Activated T-cell treated with anti-CD3 and anti-CD28 coated beads, Interleukin-2, amount 50 U/mL, for 4 hours (primary cell): ENCODE results near the gene CDC27. TPM values are rescaled to one million over a fixed set of nuclear protein-coding genes. Genes with fewer than 3 reads are reported as not detected.

Experiments
- ATAC-seq, 2 donors: fragments of 200-7000 bp; cut with Tn5 transposase; one replicate each; pipeline ENCODE4 v1.10.0; 2021
- DNase-seq: peaks from one replicate; pipeline ENCODE4 v3.0.0-alpha.2; 2020
- H3K27me3 Mint-ChIP-seq: one replicate; pipeline ENCODE4 v1.8.0; 2021; ENCODE audit warnings: low read depth, mixed read lengths
- H3K36me3 Mint-ChIP-seq: one replicate; pipeline ENCODE4 v1.8.0; 2022; ENCODE audit warnings: mixed read lengths; ENCODE audit not compliant: insufficient read depth
- H3K4me1 Mint-ChIP-seq: one replicate; pipeline ENCODE4 v1.8.0; 2021; ENCODE audit warnings: low read depth, mixed read lengths
- H3K4me3 Mint-ChIP-seq: one replicate; pipeline ENCODE4 v1.8.0; 2021; ENCODE audit warnings: mild to moderate bottlenecking, moderate library complexity, mixed read lengths
- H3K9me3 Mint-ChIP-seq: one replicate; pipeline ENCODE4 v1.8.0; 2021; ENCODE audit warnings: mixed read lengths
- total RNA-seq, 3 donors: library from RNA; stranded (reverse); gene quantifications; one replicate each; pipeline ENCODE4 v1.2.1, GENCODE V29; 2021

Gene CDC27
- total RNA-seq, 3 donors from 2014 or later = 61.1 to 74.9 (median 66.0) TPM

- ATAC-seq (no peak), DNase-seq (no peak)
- peaks cover 32% of the 10 kb centered on the region for H3K4me1 Mint-ChIP-seq
- H3K4me3 Mint-ChIP-seq = no peak overlapping the region
- peaks cover 1% of the 10 kb centered on the region for H3K27me3 Mint-ChIP-seq
- no peaks in the 10 kb centered on the region for H3K36me3 Mint-ChIP-seq
- H3K9me3 Mint-ChIP-seq = no peaks in the 10 kb centered on the region
Measured at GRCh38 chr17:47210105-47210504, 21.0 kb upstream of the CDC27 start.

GRCh38 chr17:47209499-47209898 lies 20.4 kb upstream of the CDC27 start:
- H3K9me3 Mint-ChIP-seq = no peaks in the 10 kb centered on the region
- DNase-seq (no peak), ATAC-seq (no peak)
- H3K27me3 Mint-ChIP-seq = peaks cover 1% of the 10 kb centered on the region
- no peak overlapping the region for H3K4me3 Mint-ChIP-seq
- peaks cover 38% of the 10 kb centered on the region for H3K4me1 Mint-ChIP-seq
- H3K36me3 Mint-ChIP-seq = no peaks in the 10 kb centered on the region

GRCh38 chr17:47208744-47209488 lies 19.8 kb upstream of the CDC27 start, which contains the start of gene MYL4:
MYL4 (plus strand) TSS chr17:47209348; CDS start chr17:47209423, 75 bp downstream.
- H3K27me3 Mint-ChIP-seq = peaks cover 1% of the 10 kb centered on the region
- ATAC-seq = no peak
- no peak within 1 kb of the TSS for H3K4me3 Mint-ChIP-seq
- H3K36me3 Mint-ChIP-seq = no peaks in the 10 kb centered on the region
- H3K4me1 Mint-ChIP-seq = peaks cover 43% of the 10 kb centered on the region
- H3K9me3 Mint-ChIP-seq = no peaks in the 10 kb centered on the region
- no peak for DNase-seq

GRCh38 chr17:47207143-47208067 lies 18.3 kb upstream of the CDC27 start:
- ATAC-seq (no peak), DNase-seq (no peak)
- Mint-ChIP-seq H3K9me3 (no peaks in the 10 kb centered on the region), H3K4me1 (peaks cover 49% of the 10 kb centered on the region), H3K27me3 (peaks cover 1% of the 10 kb centered on the region), H3K36me3 (no peaks in the 10 kb centered on the region), H3K4me3 (no peak overlapping the region)

GRCh38 chr17:47205419-47205963 lies 16.4 kb upstream of the CDC27 start:
- peak; percentile 46 for DNase-seq
- H3K4me3 Mint-ChIP-seq = peak overlapping the region; percentile 75
- no peaks in the 10 kb centered on the region for H3K9me3 Mint-ChIP-seq
- H3K27me3 Mint-ChIP-seq = no peaks in the 10 kb centered on the region
- H3K36me3 Mint-ChIP-seq = no peaks in the 10 kb centered on the region
- ATAC-seq = peak; percentile 67 to 77
- peaks cover 52% of the 10 kb centered on the region for H3K4me1 Mint-ChIP-seq

- H3K9me3 Mint-ChIP-seq = no peaks in the 10 kb centered on the region
- H3K36me3 Mint-ChIP-seq = no peaks in the 10 kb centered on the region
- peaks cover 58% of the 10 kb centered on the region for H3K4me1 Mint-ChIP-seq
- no peak for DNase-seq
- peak overlapping the region; percentile 75 for H3K4me3 Mint-ChIP-seq
- peak; percentile 68 to 70 for ATAC-seq
- no peaks in the 10 kb centered on the region for H3K27me3 Mint-ChIP-seq
Measured at GRCh38 chr17:47204722-47205418, 15.8 kb upstream of the CDC27 start.

GRCh38 chr17:47203984-47204721 lies 15.1 kb upstream of the CDC27 start:
- DNase-seq (peak; percentile 37), ATAC-seq (peak; percentile 80 to 81)
- Mint-ChIP-seq H3K27me3 (no peaks in the 10 kb centered on the region), H3K36me3 (no peaks in the 10 kb centered on the region), H3K4me1 (peaks cover 60% of the 10 kb centered on the region), H3K4me3 (peak overlapping the region; percentile 75), H3K9me3 (no peaks in the 10 kb centered on the region)

GRCh38 chr17:47201166-47201565 lies 12.1 kb upstream of the CDC27 start:
- H3K4me1 Mint-ChIP-seq = peaks cover 39% of the 10 kb centered on the region
- ATAC-seq = no peak
- H3K4me3 Mint-ChIP-seq = no peak overlapping the region

GRCh38 chr17:47200325-47200664 lies 11.2 kb upstream of the CDC27 start:
- Mint-ChIP-seq H3K36me3 (no peaks in the 10 kb centered on the region), H3K9me3 (no peaks in the 10 kb centered on the region), H3K27me3 (no peaks in the 10 kb centered on the region), H3K4me1 (peaks cover 30% of the 10 kb centered on the region), H3K4me3 (no peak overlapping the region)
- DNase-seq = no peak
- ATAC-seq = no peak

More at GRCh38 chr17:47201166-47201565, 12.1 kb upstream of the CDC27 start:
- Mint-ChIP-seq H3K9me3 (no peaks in the 10 kb centered on the region), H3K27me3 (no peaks in the 10 kb centered on the region), H3K36me3 (no peaks in the 10 kb centered on the region)
- DNase-seq = no peak

GRCh38 chr17:47199627-47200324 lies 10.7 kb upstream of the CDC27 start:
- no peaks in the 10 kb centered on the region for H3K9me3 Mint-ChIP-seq
- H3K27me3 Mint-ChIP-seq = no peaks in the 10 kb centered on the region
- ATAC-seq = no peak
- H3K36me3 Mint-ChIP-seq = no peaks in the 10 kb centered on the region
- peaks cover 25% of the 10 kb centered on the region for H3K4me1 Mint-ChIP-seq
- no peak overlapping the region for H3K4me3 Mint-ChIP-seq
- DNase-seq = no peak

- ATAC-seq (no peak), DNase-seq (no peak)
- Mint-ChIP-seq H3K4me3 (no peak overlapping the region), H3K36me3 (no peaks in the 10 kb centered on the region), H3K9me3 (no peaks in the 10 kb centered on the region), H3K27me3 (no peaks in the 10 kb centered on the region), H3K4me1 (peaks cover 16% of the 10 kb centered on the region)
Measured at GRCh38 chr17:47197821-47198220, 8.7 kb upstream of the CDC27 start.

- ATAC-seq = no peak
Measured at GRCh38 chr17:47193931-47194511, 4.9 kb upstream of the CDC27 start.

GRCh38 chr17:47192554-47192953 lies 3.5 kb upstream of the CDC27 start:
- Mint-ChIP-seq H3K4me1 (peaks cover 27% of the 10 kb centered on the region), H3K4me3 (no peak overlapping the region), H3K9me3 (no peaks in the 10 kb centered on the region), H3K27me3 (no peaks in the 10 kb centered on the region), H3K36me3 (no peaks in the 10 kb centered on the region)
- ATAC-seq (no peak), DNase-seq (no peak)

More at GRCh38 chr17:47193931-47194511, 4.9 kb upstream of the CDC27 start:
- Mint-ChIP-seq H3K4me3 (no peak overlapping the region), H3K4me1 (peaks cover 21% of the 10 kb centered on the region), H3K36me3 (no peaks in the 10 kb centered on the region), H3K27me3 (no peaks in the 10 kb centered on the region), H3K9me3 (no peaks in the 10 kb centered on the region)
- DNase-seq = no peak
